Osteocyte (in vitro differentiated cells): Measurements from ENCODE around the gene ZNF22. TPM values are rescaled to one million over a fixed set of nuclear protein-coding genes. Genes with fewer than 3 reads are reported as not detected.
A peak's percentile ranks its signal among the peaks of the same experiment; 100 is the strongest.

ENCODE experiments used
- DNase-seq: peaks from one replicate; pipeline ENCODE4 v3.0.0; 2021; ENCODE audit warnings: mixed read lengths; ENCODE audit not compliant: unreplicated experiment; ENCODE audit errors: extremely low spot score
- H3K27ac Mint-ChIP-seq: one replicate; pipeline ENCODE4 v1.8.0; 2021; ENCODE audit warnings: mild to moderate bottlenecking, mixed read lengths; ENCODE audit not compliant: unreplicated experiment
- H3K27me3 Mint-ChIP-seq: one replicate; pipeline ENCODE4 v1.8.0; 2021; ENCODE audit warnings: mixed read lengths; ENCODE audit not compliant: unreplicated experiment
- H3K36me3 Mint-ChIP-seq: one replicate; pipeline ENCODE4 v1.8.0; 2021; ENCODE audit warnings: mixed read lengths; ENCODE audit not compliant: unreplicated experiment
- H3K4me1 Mint-ChIP-seq: one replicate; pipeline ENCODE4 v1.8.0; 2021; ENCODE audit warnings: mixed read lengths; ENCODE audit not compliant: unreplicated experiment
- H3K4me3 Mint-ChIP-seq: one replicate; pipeline ENCODE4 v1.8.0; 2021; ENCODE audit warnings: mild to moderate bottlenecking, moderate library complexity, mixed read lengths; ENCODE audit not compliant: unreplicated experiment
- H3K9me3 Mint-ChIP-seq: one replicate; pipeline ENCODE4 v1.8.0; 2021; ENCODE audit warnings: mixed read lengths; ENCODE audit not compliant: unreplicated experiment
- CTCF ChIP-seq: fragments of 200-600 bp; sonication (generic); IDR thresholded peaks from 2 replicates; pipeline ENCODE4 v1.5.0; 2021; ENCODE audit warnings: antibody characterized with exemption, mild to moderate bottlenecking, moderate library complexity
- total RNA-seq: library from RNA; stranded (reverse); gene quantifications from 2 replicates; pipeline ENCODE4 v1.2.1, GENCODE V29; 2021

ZNF22 gene
- total RNA-seq, 1 donor from 2014 or later: 23.4 TPM

- Mint-ChIP-seq H3K36me3 (peaks cover 5% of the 10 kb centered on the region), H3K4me1 (peaks cover 72% of the 10 kb centered on the region), H3K27me3 (no peaks in the 10 kb centered on the region), H3K27ac (peak overlapping the region; percentile 97), H3K9me3 (no peaks in the 10 kb centered on the region), H3K4me3 (no peak overlapping the region)
- TF ChIP-seq CTCF: no peak
- no peak for DNase-seq
Observed at GRCh38 chr10:44981172-44982113, 19.3 kb upstream of the ZNF22 start.

- DNase-seq: no peak
- peaks cover 3% of the 10 kb centered on the region for H3K36me3 Mint-ChIP-seq
- no peak for TF ChIP-seq CTCF
- H3K27me3 Mint-ChIP-seq: no peaks in the 10 kb centered on the region
- no peak overlapping the region for H3K4me3 Mint-ChIP-seq
- peaks cover 69% of the 10 kb centered on the region for H3K4me1 Mint-ChIP-seq
- no peaks in the 10 kb centered on the region for H3K9me3 Mint-ChIP-seq
- H3K27ac Mint-ChIP-seq: peak overlapping the region; percentile 97
Observed at GRCh38 chr10:44982114-44982460, 18.6 kb upstream of the ZNF22 start.

GRCh38 chr10:44982496-44982895, 18.2 kb upstream of the ZNF22 start:
- peaks cover 2% of the 10 kb centered on the region for H3K36me3 Mint-ChIP-seq
- no peak overlapping the region for H3K4me3 Mint-ChIP-seq
- H3K4me1 Mint-ChIP-seq: peaks cover 67% of the 10 kb centered on the region
- TF ChIP-seq CTCF: no peak
- H3K9me3 Mint-ChIP-seq: no peaks in the 10 kb centered on the region
- H3K27me3 Mint-ChIP-seq: no peaks in the 10 kb centered on the region
- DNase-seq: no peak
- no peak overlapping the region for H3K27ac Mint-ChIP-seq

GRCh38 chr10:44983066-44983894, 17.4 kb upstream of the ZNF22 start:
- Mint-ChIP-seq H3K27ac (peak overlapping the region; percentile 34), H3K36me3 (peaks cover 2% of the 10 kb centered on the region)
- DNase-seq: no peak

More at GRCh38 chr10:44983066-44983894, 17.4 kb upstream of the ZNF22 start:
- no peak overlapping the region for H3K4me3 Mint-ChIP-seq
- no peaks in the 10 kb centered on the region for H3K9me3 Mint-ChIP-seq
- H3K27me3 Mint-ChIP-seq: no peaks in the 10 kb centered on the region
- no peak for TF ChIP-seq CTCF
- H3K4me1 Mint-ChIP-seq: peaks cover 61% of the 10 kb centered on the region
